Measurements from ENCODE around the gene TTLL4. TPM values are rescaled to one million over a fixed set of nuclear protein-coding genes. Genes with fewer than 3 reads are reported as not detected.
A peak's percentile ranks its signal among the peaks of the same experiment; 100 is the strongest.

The TTLL4 gene
- total RNA-seq, 2 experiments from 2014 or later = 30.1 to 32.1 TPM

- intact Hi-C loops (cut with micrococcal nuclease) = loop anchor here (1.0 kb wide), 1 partner anchor 120 kb away; no protein-coding TSS in a partner anchor
- ChIA-PET POLR2A (no interaction called here), CTCF (interaction anchor here (0.6 to 3.9 kb wide), 16 partner anchors 10 to 169 kb away, joined by 3 to 62 read pairs (median 4); partner anchors contain the start of gene TTLL4)
- Mint-ChIP-seq H3K27me3 (no peaks in the 10 kb centered on the region), H3K9me3 (peaks cover 16% of the 10 kb centered on the region), H3K4me3 (no peak overlapping the region), H3K36me3 (peaks cover 19% of the 10 kb centered on the region), H3K27ac (no peak overlapping the region), H3K4me1 (ENCODE audit: low read depth) (peaks cover 27% of the 10 kb centered on the region)
- DNase-seq = no peak
Measured at GRCh38 chr2:218727502-218728165, 17.0 kb downstream of the TTLL4 start.

GRCh38 chr2:218729640-218730039 is 19.0 kb downstream of the TTLL4 start:
- no peak for DNase-seq
- intact Hi-C loops (cut with micrococcal nuclease) = no loop called here
- no peak overlapping the region for H3K4me3 Mint-ChIP-seq
- no peaks in the 10 kb centered on the region for H3K27me3 Mint-ChIP-seq
- H3K9me3 Mint-ChIP-seq = peaks cover 14% of the 10 kb centered on the region
- POLR2A ChIA-PET = no interaction called here
- H3K36me3 Mint-ChIP-seq = peaks cover 26% of the 10 kb centered on the region
- H3K27ac Mint-ChIP-seq = no peak overlapping the region
- CTCF ChIA-PET = interaction anchor here (1.4 to 4.8 kb wide), 2 partner anchors 42 to 118 kb away, joined by 3 to 45 read pairs; no protein-coding TSS in a partner anchor
- peaks cover 30% of the 10 kb centered on the region for H3K4me1 Mint-ChIP-seq (ENCODE audit: low read depth)

- intact Hi-C loops (cut with micrococcal nuclease) = loop anchor here (2.0 kb wide), 1 partner anchor 21 kb away; the partner anchor contains the start of gene TTLL4
- CTCF ChIA-PET = interaction anchor here (0.7 to 4.8 kb wide), 3 partner anchors 10 to 165 kb away, joined by 3 to 45 read pairs (median 4); no protein-coding TSS in a partner anchor
Measured at GRCh38 chr2:218732052-218732760, 21.6 kb downstream of the TTLL4 start.

GRCh38 chr2:218732761-218733158 is 22.1 kb downstream of the TTLL4 start:
- intact Hi-C loops (cut with micrococcal nuclease) = loop anchor here (2.0 kb wide), 1 partner anchor 22 kb away; the partner anchor contains the start of gene TTLL4
- peak overlapping the region; percentile 19 for H3K27ac Mint-ChIP-seq
- no peaks in the 10 kb centered on the region for H3K27me3 Mint-ChIP-seq

More at GRCh38 chr2:218732052-218732760, 21.6 kb downstream of the TTLL4 start:
- no peak overlapping the region for H3K4me3 Mint-ChIP-seq
- POLR2A ChIA-PET = interaction anchor here (1.3 kb wide), 1 partner anchor 12 kb away, joined by 3 read pairs; no protein-coding TSS in a partner anchor
- H3K27me3 Mint-ChIP-seq = no peaks in the 10 kb centered on the region
- peaks cover 30% of the 10 kb centered on the region for H3K4me1 Mint-ChIP-seq (ENCODE audit: low read depth)
- H3K36me3 Mint-ChIP-seq = peaks cover 21% of the 10 kb centered on the region
- H3K9me3 Mint-ChIP-seq = peaks cover 4% of the 10 kb centered on the region
- no peak for DNase-seq
- no peak overlapping the region for H3K27ac Mint-ChIP-seq

GRCh38 chr2:218733171-218734021 is 22.8 kb downstream of the TTLL4 start:
- no peak overlapping the region for H3K4me3 Mint-ChIP-seq
- peaks cover 25% of the 10 kb centered on the region for H3K36me3 Mint-ChIP-seq
- intact Hi-C loops (cut with micrococcal nuclease) = loop anchor here (2.0 kb wide), 1 partner anchor 23 kb away; the partner anchor contains the start of gene TTLL4
- no peaks in the 10 kb centered on the region for H3K27me3 Mint-ChIP-seq
- ChIA-PET POLR2A (interaction anchor here (1.3 kb wide), 1 partner anchor 11 kb away, joined by 3 read pairs; no protein-coding TSS in a partner anchor), CTCF (interaction anchor here (0.8 to 4.8 kb wide), 4 partner anchors 11 to 115 kb away, joined by 3 to 45 read pairs (median 5); no protein-coding TSS in a partner anchor)
- peak overlapping the region; percentile 19 for H3K27ac Mint-ChIP-seq
- peak; percentile 63 for DNase-seq
- peaks cover 28% of the 10 kb centered on the region for H3K4me1 Mint-ChIP-seq (ENCODE audit: low read depth)
- H3K9me3 Mint-ChIP-seq = no peaks in the 10 kb centered on the region

More at GRCh38 chr2:218732761-218733158, 22.1 kb downstream of the TTLL4 start:
- H3K9me3 Mint-ChIP-seq = peaks cover 1% of the 10 kb centered on the region
- POLR2A ChIA-PET = interaction anchor here (1.3 kb wide), 1 partner anchor 12 kb away, joined by 3 read pairs; no protein-coding TSS in a partner anchor
- H3K36me3 Mint-ChIP-seq = peaks cover 20% of the 10 kb centered on the region
- no peak for DNase-seq
- peaks cover 29% of the 10 kb centered on the region for H3K4me1 Mint-ChIP-seq (ENCODE audit: low read depth)
- CTCF ChIA-PET = interaction anchor here (0.7 to 4.8 kb wide), 3 partner anchors 11 to 164 kb away, joined by 3 to 45 read pairs (median 4); no protein-coding TSS in a partner anchor
- no peak overlapping the region for H3K4me3 Mint-ChIP-seq

- peaks cover 34% of the 10 kb centered on the region for H3K36me3 Mint-ChIP-seq
- H3K4me3 Mint-ChIP-seq = no peak overlapping the region
Measured at GRCh38 chr2:218734190-218734975, 23.7 kb downstream of the TTLL4 start.

GRCh38 chr2:218736531-218736930 is 25.9 kb downstream of the TTLL4 start:
- ChIA-PET POLR2A (interaction anchor here (0.7 kb wide), 1 partner anchor 174 kb away, joined by 3 read pairs; no protein-coding TSS in a partner anchor), CTCF (interaction anchor here (1.5 to 1.6 kb wide), 2 partner anchors 89 to 111 kb away, joined by 4 to 6 read pairs; no protein-coding TSS in a partner anchor)
- H3K27me3 Mint-ChIP-seq = no peaks in the 10 kb centered on the region
- intact Hi-C loops (cut with micrococcal nuclease) = no loop called here
- H3K27ac Mint-ChIP-seq = no peak overlapping the region
- no peak for DNase-seq
- no peaks in the 10 kb centered on the region for H3K9me3 Mint-ChIP-seq
- no peak overlapping the region for H3K4me3 Mint-ChIP-seq
- peaks cover 42% of the 10 kb centered on the region for H3K36me3 Mint-ChIP-seq
- H3K4me1 Mint-ChIP-seq (ENCODE audit: low read depth) = peaks cover 24% of the 10 kb centered on the region

More at GRCh38 chr2:218734190-218734975, 23.7 kb downstream of the TTLL4 start:
- Mint-ChIP-seq H3K4me1 (ENCODE audit: low read depth) (peaks cover 28% of the 10 kb centered on the region), H3K27me3 (no peaks in the 10 kb centered on the region), H3K27ac (peak overlapping the region; percentile 51), H3K9me3 (no peaks in the 10 kb centered on the region)
- CTCF ChIA-PET = interaction anchor here (0.8 to 1.7 kb wide), 3 partner anchors 24 to 114 kb away, joined by 3 to 6 read pairs (median 5); partner anchors contain the start of gene TTLL4
- intact Hi-C loops (cut with micrococcal nuclease) = no loop called here
- POLR2A ChIA-PET = interaction anchor here (0.6 to 0.7 kb wide), 2 partner anchors 24 to 142 kb away, joined by 3 read pairs; partner anchors contain the start of gene TTLL4
- DNase-seq = no peak

- Mint-ChIP-seq H3K36me3 (peaks cover 50% of the 10 kb centered on the region), H3K4me1 (ENCODE audit: low read depth) (peaks cover 26% of the 10 kb centered on the region), H3K27ac (no peak overlapping the region), H3K27me3 (no peaks in the 10 kb centered on the region), H3K4me3 (no peak overlapping the region), H3K9me3 (no peaks in the 10 kb centered on the region)
- CTCF ChIA-PET = no interaction called here
- DNase-seq = no peak
- intact Hi-C loops (cut with micrococcal nuclease) = no loop called here
- POLR2A ChIA-PET = no interaction called here
Measured at GRCh38 chr2:218743068-218743467, 32.4 kb downstream of the TTLL4 start.

- Mint-ChIP-seq H3K27me3 (no peaks in the 10 kb centered on the region), H3K4me1 (ENCODE audit: low read depth) (peaks cover 26% of the 10 kb centered on the region), H3K9me3 (no peaks in the 10 kb centered on the region), H3K27ac (peak overlapping the region; percentile 24), H3K36me3 (peaks cover 47% of the 10 kb centered on the region), H3K4me3 (no peak overlapping the region)
- DNase-seq = peak; percentile 18
- intact Hi-C loops (cut with micrococcal nuclease) = no loop called here
- POLR2A ChIA-PET = interaction anchor here (0.6 to 1.2 kb wide), 2 partner anchors 12 to 34 kb away, joined by 3 read pairs; partner anchors contain the start of gene TTLL4
- CTCF ChIA-PET = interaction anchor here (1.7 kb wide), 1 partner anchor 103 kb away, joined by 5 read pairs; no protein-coding TSS in a partner anchor
Measured at GRCh38 chr2:218744615-218745014, 34.0 kb downstream of the TTLL4 start.

- Mint-ChIP-seq H3K27ac (no peak overlapping the region), H3K27me3 (no peaks in the 10 kb centered on the region), H3K4me1 (ENCODE audit: low read depth) (peaks cover 26% of the 10 kb centered on the region), H3K36me3 (peaks cover 46% of the 10 kb centered on the region), H3K4me3 (no peak overlapping the region), H3K9me3 (no peaks in the 10 kb centered on the region)
- intact Hi-C loops (cut with micrococcal nuclease) = no loop called here
- ChIA-PET POLR2A (interaction anchor here (0.6 to 1.2 kb wide), 2 partner anchors 12 to 35 kb away, joined by 3 read pairs; partner anchors contain the start of gene TTLL4), CTCF (interaction anchor here (1.5 to 1.7 kb wide), 2 partner anchors 34 to 102 kb away, joined by 5 read pairs; partner anchors contain the start of gene TTLL4)
- no peak for DNase-seq
Measured at GRCh38 chr2:218745160-218745558, 34.5 kb downstream of the TTLL4 start.
